CD14-positive monocyte (primary cell): Measurements from ENCODE around the gene SMYD3. TPM values are rescaled to one million over a fixed set of nuclear protein-coding genes. Genes with fewer than 3 reads are reported as not detected.

Experiments
- DNase-seq, 3 donors: peaks; one replicate each; pipeline ENCODE4 v3.0.0-alpha.2; 2011 to 2022
- H2AFZ ChIP-seq: 2 replicates; pipeline ENCODE4 v1.6.0; 2012; ENCODE audit warnings: mild to moderate bottlenecking, low read depth, low read length, inconsistent platforms; ENCODE audit not compliant: insufficient read depth, poor library complexity, severe bottlenecking
- H3K27ac ChIP-seq, 2 donors: 1 replicate in 1 of 2; 2 replicates in 1 of 2; pipeline ENCODE4 v1.5.1; 2012 to 2013; ENCODE audit warnings: low read length in 2 of 2, control low read depth in 1 of 2, inconsistent platforms in 1 of 2, low read depth in 1 of 2, mild to moderate bottlenecking in 1 of 2
- H3K27me3 ChIP-seq, 2 donors: one replicate each; pipeline versions ENCODE4 v1.6.0 to v1.6.1; 2011 to 2013; ENCODE audit warnings: low read length in 2 of 2; ENCODE audit not compliant: control insufficient read depth in 2 of 2, insufficient read depth in 2 of 2
- H3K36me3 ChIP-seq, 2 donors: replicated peaks in 1 of 2; 1 replicate in 1 of 2; 2 replicates in 1 of 2; pipeline versions ENCODE4 v1.5.1 to v1.6.1; 2012 to 2013; ENCODE audit warnings: low read length in 2 of 2, control low read depth in 1 of 2, inconsistent platforms in 1 of 2, mild to moderate bottlenecking in 1 of 2; ENCODE audit not compliant: insufficient read depth in 2 of 2, control insufficient read depth in 1 of 2
- H3K4me1 ChIP-seq, 2 donors: 1 replicate in 1 of 2; 2 replicates in 1 of 2; pipeline versions ENCODE4 v1.5.1 to v1.6.1; 2012 to 2013; ENCODE audit warnings: low read length in 2 of 2, control low read depth in 1 of 2, inconsistent platforms in 1 of 2, mild to moderate bottlenecking in 1 of 2, moderate library complexity in 1 of 2; ENCODE audit not compliant: insufficient read depth in 2 of 2, control insufficient read depth in 1 of 2
- H3K4me2 ChIP-seq: replicated peaks from 2 replicates; pipeline ENCODE3; 2012; ENCODE audit warnings: low read length, moderate library complexity, mild to moderate bottlenecking; ENCODE audit not compliant: poor library complexity, severe bottlenecking; ENCODE audit errors: extremely low read depth
- H3K4me3 ChIP-seq, 3 experiments: fragments of 200-600 bp in 1 of 3; sonication (generic) in 1 of 3; replicated peaks in 1 of 3; 1 replicate in 2 of 3; 2 replicates in 1 of 3; pipeline ENCODE4 v1.5.1; 2011 to 2013; ENCODE audit warnings: low read length in 3 of 3, mild to moderate bottlenecking in 3 of 3, control low read depth in 2 of 3, low read depth in 2 of 3, inconsistent platforms in 1 of 3, moderate library complexity in 1 of 3
- H3K79me2 ChIP-seq: 2 replicates; pipeline ENCODE4 v1.6.0; 2012; ENCODE audit warnings: mild to moderate bottlenecking, control low read depth, inconsistent platforms, low read length, moderate library complexity; ENCODE audit not compliant: insufficient read depth
- H3K9ac ChIP-seq: 2 replicates; pipeline ENCODE4 v1.6.0; 2017; ENCODE audit warnings: low read length, mild to moderate bottlenecking; ENCODE audit not compliant: insufficient read depth, poor library complexity, severe bottlenecking
- H3K9me3 ChIP-seq, 2 donors: replicated peaks in 1 of 2; 1 replicate in 1 of 2; 2 replicates in 1 of 2; pipeline versions ENCODE4 v1.5.1 to v1.6.1; 2012 to 2013; ENCODE audit warnings: low read length in 2 of 2, control low read depth in 1 of 2; ENCODE audit not compliant: control insufficient read depth in 1 of 2, insufficient read depth in 1 of 2
- H4K20me1 ChIP-seq: 2 replicates; pipeline ENCODE4 v1.6.0; 2012; ENCODE audit warnings: mild to moderate bottlenecking, low read length, control low read depth, moderate library complexity; ENCODE audit not compliant: insufficient read depth
- H3K27ac Mint-ChIP-seq, 7 donors: one replicate each; pipeline ENCODE4 v1.8.0; 2020; ENCODE audit warnings: mild to moderate bottlenecking in 7 of 7, mixed read lengths in 7 of 7, moderate library complexity in 6 of 7, inconsistent platforms in 2 of 7
- H3K27me3 Mint-ChIP-seq, 3 donors: one replicate each; pipeline ENCODE4 v1.8.0; 2021 to 2022; ENCODE audit warnings: low read depth in 3 of 3, mild to moderate bottlenecking in 3 of 3, mixed read lengths in 3 of 3, moderate library complexity in 3 of 3, inconsistent platforms in 1 of 3
- H3K36me3 Mint-ChIP-seq, 2 donors: one replicate each; pipeline ENCODE4 v1.8.0; 2020; ENCODE audit warnings: mixed read lengths in 2 of 2, inconsistent platforms in 1 of 2, mild to moderate bottlenecking in 1 of 2
- H3K4me1 Mint-ChIP-seq: one replicate; pipeline ENCODE4 v1.8.0; 2020; ENCODE audit warnings: mild to moderate bottlenecking, mixed read lengths
- H3K4me3 Mint-ChIP-seq, 2 donors: one replicate each; pipeline ENCODE4 v1.8.0; 2020; ENCODE audit warnings: mild to moderate bottlenecking in 2 of 2, mixed read lengths in 2 of 2, moderate library complexity in 1 of 2
- H3K9me3 Mint-ChIP-seq, 7 donors: one replicate each; pipeline ENCODE4 v1.8.0; 2020 to 2022; ENCODE audit warnings: mixed read lengths in 7 of 7, mild to moderate bottlenecking in 6 of 7, moderate library complexity in 6 of 7, inconsistent platforms in 2 of 7
- CTCF ChIP-seq: fragments of 200-600 bp; IDR thresholded peaks from one replicate; pipeline ENCODE4 v1.8.0; 2022; ENCODE audit warnings: antibody characterized with exemption, mild to moderate bottlenecking
- WGBS: methylation state at CpG from one replicate; pipeline ENCODE4 v1.1.5; 2013; ENCODE audit warnings: missing lambda C conversion rate; ENCODE audit not compliant: insufficient coverage; 5-methylcytosine and 5-hydroxymethylcytosine counted together
- intact Hi-C, 2 donors: fragments of 100-400 bp; cut with micrococcal nuclease; formaldehyde crosslinking; loops; one replicate each; pipeline versions ENCODE4 v1.15.0 to v1.15.1; 2023
- polyA plus RNA-seq, 3 donors: library from polyadenylated mRNA; depleted of rRNA in 1 of 3; unstranded in 2 of 3; stranded (reverse) in 1 of 3; fragments of 300-500 nt in 2 of 3; fragments of >200 nt in 1 of 3; fragmentation: Illumina TruSeq in 2 of 3; gene quantifications; 1 replicate in 2 of 3; 2 replicates in 1 of 3; pipeline ENCODE4 v1.2.3, GENCODE V29; 2012 to 2021

The SMYD3 gene
- polyA plus RNA-seq, 3 donors: 2.7 to 8.4 (median 4.0) TPM

GRCh38 chr1:246099570-246099969 is 407.5 kb downstream of the SMYD3 start:
- Mint-ChIP-seq H3K27ac (no peak overlapping the region), H3K4me3 (no peak overlapping the region), H3K27me3 (no peaks in the 10 kb centered on the region), H3K4me1 (peaks cover 19% of the 10 kb centered on the region), H3K9me3 (peaks cover 0 to 5% (median 0%) of the 10 kb centered on the region in 7 donors), H3K36me3 (no peaks in the 10 kb centered on the region)
- H3K27ac ChIP-seq: no peak overlapping the region
- no peaks in the 10 kb centered on the region for H3K9me3 ChIP-seq
- H3K79me2 ChIP-seq: no peaks in the 10 kb centered on the region
- TF ChIP-seq CTCF: no peak
- DNase-seq: no peak
- peaks cover 4 to 5% of the 10 kb centered on the region in 2 donors for H3K4me1 ChIP-seq
- no peaks in the 10 kb centered on the region for H4K20me1 ChIP-seq
- H3K9ac ChIP-seq: no peak overlapping the region
- H3K36me3 ChIP-seq: no peaks in the 10 kb centered on the region
- H2AFZ ChIP-seq: no peak overlapping the region
- no peak overlapping the region for H3K4me2 ChIP-seq
- no peak overlapping the region for H3K4me3 ChIP-seq
- intact Hi-C loops: no loop called here
- H3K27me3 ChIP-seq: no peaks in the 10 kb centered on the region
- no CpG with 5 or more reads among the region's 3 CpGs for WGBS

- H3K36me3 ChIP-seq: no peaks in the 10 kb centered on the region
- no peaks in the 10 kb centered on the region for H3K27me3 Mint-ChIP-seq
- H2AFZ ChIP-seq: no peak overlapping the region
- DNase-seq: no peak
- peaks cover 10 to 15% of the 10 kb centered on the region in 2 donors for H3K4me1 ChIP-seq
- no peaks in the 10 kb centered on the region for H3K36me3 Mint-ChIP-seq
- peaks cover 0 to 5% (median 0%) of the 10 kb centered on the region in 7 donors for H3K9me3 Mint-ChIP-seq
- no peaks in the 10 kb centered on the region for H3K79me2 ChIP-seq
- no peaks in the 10 kb centered on the region for H3K27me3 ChIP-seq
- H3K4me1 Mint-ChIP-seq: peaks cover 22% of the 10 kb centered on the region
- no peak overlapping the region for H3K4me3 ChIP-seq
- H3K27ac Mint-ChIP-seq: no peak overlapping the region
- H4K20me1 ChIP-seq: no peaks in the 10 kb centered on the region
- 100% methylated on average over 1 of the region's 5 CpGs for WGBS
- intact Hi-C loops: no loop called here
- H3K9ac ChIP-seq: no peak overlapping the region
- H3K9me3 ChIP-seq: no peaks in the 10 kb centered on the region
- TF ChIP-seq CTCF: no peak
- H3K4me3 Mint-ChIP-seq: no peak overlapping the region
- H3K4me2 ChIP-seq: no peak overlapping the region
- no peak overlapping the region for H3K27ac ChIP-seq
These were observed 410.7 kb downstream of the SMYD3 start for GRCh38 chr1:246096356-246096755.
